HG02938 (cell line): ENCODE data around the gene FAM120A.

Experiments
- ATAC-seq: cut with Tn5 transposase; IDR thresholded peaks from one replicate; pipeline ENCODE4 v1.9.1; 2021; ENCODE audit warnings: mild to moderate bottlenecking, moderate library complexity; ENCODE audit not compliant: unreplicated experiment

The FAM120A gene

GRCh38 chr9:93467462-93467861 is 16.0 kb downstream of the FAM120A start:
- no peak for ATAC-seq

- ATAC-seq = no peak
These were observed 17.4 kb downstream of the FAM120A start for GRCh38 chr9:93468763-93469456.

DNA sequence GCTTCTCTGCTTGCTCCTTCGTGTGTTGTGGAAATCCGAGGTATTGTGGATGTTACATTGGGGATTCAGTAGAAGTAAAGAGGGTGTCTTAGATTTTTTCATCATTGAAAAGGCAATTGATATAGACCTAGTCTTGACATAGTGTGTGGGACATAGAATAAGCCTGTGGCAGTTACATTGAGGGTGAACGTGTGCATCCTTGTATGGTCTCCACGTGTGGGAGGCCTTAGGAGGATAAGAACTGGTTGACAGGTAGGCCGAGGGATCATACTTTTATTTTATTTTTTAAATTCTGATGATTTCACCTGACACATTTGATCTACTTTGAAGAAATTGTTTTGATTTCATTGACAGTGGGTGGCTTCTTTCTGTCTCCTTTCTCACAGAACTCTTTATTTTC is 18.9 kb downstream of the FAM120A start:
- no peak for ATAC-seq

DNA sequence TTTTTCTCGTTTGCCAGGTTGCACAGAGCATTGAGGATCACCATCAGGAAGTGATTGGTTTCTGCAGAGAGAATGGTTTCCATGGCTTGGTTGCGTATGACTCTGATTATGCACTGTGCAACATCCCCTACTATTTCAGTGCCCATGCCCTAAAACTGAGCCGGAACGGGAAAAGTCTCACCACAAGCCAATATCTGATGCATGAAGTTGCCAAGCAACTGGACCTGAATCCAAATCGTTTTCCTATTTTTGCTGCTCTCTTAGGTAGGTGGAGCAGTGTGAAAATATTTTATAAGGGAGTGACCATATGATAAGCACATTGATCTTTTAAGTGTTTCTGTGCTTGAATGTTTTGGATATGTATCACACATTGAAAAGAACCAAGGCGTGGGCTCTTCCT is 19.6 kb downstream of the FAM120A start:
- ATAC-seq = no peak

DNA sequence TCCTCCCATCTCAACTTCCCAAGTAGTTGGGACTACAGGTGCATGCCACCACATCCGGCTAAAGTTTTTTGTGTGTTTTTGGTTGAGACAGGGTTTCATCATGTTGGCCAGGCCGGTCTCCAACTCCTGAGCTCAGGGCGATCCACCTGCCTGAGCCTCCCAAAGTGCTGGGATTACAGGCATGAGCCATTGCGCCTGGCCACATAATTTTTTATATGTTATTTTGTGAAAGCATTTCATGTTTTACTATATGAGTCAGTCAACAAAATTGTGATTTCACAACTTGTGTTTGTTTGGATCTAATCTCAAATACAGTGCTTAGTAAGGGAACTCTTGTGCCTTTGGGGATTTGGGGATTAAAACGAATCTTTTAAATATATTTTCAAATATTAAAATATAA is 21.9 kb downstream of the FAM120A start:
- no peak for ATAC-seq

DNA sequence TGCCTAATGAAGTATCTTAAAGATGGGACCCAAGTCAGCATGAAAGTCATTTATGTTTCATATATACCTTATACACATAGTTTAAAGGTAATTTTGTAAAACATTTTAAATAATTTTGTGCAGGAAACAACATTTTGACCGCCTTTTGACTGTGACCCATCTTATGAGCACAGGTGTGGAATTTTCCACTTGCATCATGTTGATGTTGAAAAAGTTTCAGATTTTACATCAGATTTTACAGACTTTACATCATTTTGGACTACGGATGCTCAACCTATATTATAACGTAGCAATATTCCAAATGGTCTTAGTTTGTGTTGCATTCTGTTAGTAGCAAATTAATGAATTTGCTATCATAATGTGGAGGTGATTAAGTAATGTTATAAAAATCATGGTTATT is 23.6 kb downstream of the FAM120A start:
- no peak for ATAC-seq

DNA sequence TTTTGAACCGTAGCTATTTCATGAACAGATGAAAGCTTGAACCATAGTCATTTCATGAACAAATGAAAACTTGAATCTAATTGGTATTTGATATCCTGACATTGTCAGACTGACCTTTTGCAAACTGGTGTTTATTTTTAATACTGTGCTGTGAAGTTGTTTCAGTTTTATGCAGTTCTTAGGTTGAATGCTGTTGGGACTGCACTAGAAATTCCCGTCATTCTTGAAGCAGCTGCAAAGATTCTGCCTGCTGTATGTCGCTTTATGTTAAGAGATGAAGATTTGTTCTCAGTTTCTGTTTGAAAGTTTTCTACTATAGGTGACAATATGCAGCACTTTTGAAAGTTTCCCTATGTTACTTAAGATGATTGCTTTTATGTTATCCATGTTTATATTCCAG is 24.4 kb downstream of the FAM120A start:
- no peak for ATAC-seq

DNA sequence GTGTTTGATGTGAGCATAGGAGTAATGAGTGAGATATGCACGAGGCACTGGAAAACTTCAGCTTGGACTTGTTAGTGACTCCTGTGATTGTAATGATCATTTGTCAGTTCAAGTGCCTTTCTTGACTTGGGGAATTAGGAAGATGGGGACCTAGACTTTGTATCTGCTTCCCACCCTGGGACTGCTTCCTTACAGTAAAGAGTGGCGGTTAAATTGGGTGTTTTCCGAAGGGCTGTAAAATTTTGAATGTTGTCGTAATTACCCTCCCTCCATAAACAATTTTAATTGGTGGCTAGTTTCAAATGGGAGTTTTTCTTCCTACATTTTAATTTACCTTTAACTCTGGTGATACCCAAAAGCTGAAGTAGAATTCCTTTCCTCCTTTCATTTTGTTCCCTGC is 25.4 kb downstream of the FAM120A start:
- ATAC-seq = no peak

GRCh38 chr9:93477397-93477796 is 25.9 kb downstream of the FAM120A start:
- ATAC-seq = no peak

DNA sequence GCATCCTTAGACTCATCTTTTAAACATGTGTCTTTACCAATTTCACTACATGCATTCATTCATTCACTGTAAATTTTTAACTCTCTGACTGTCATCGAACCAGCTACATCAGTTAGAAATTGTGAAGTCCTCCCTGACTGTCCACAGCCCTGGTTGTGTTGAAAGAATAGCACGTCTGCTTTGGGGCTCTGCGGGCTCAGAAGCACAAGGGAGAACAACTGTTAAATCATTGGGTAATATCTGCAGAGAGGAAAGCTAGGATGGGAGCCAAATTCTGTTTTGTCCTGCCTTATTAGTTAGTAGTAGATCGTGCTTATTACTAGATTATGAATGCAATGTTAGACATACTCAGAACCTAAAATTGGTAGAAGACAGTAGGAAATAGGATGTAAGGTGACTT is 28.2 kb downstream of the FAM120A start:
- ATAC-seq = no peak

DNA sequence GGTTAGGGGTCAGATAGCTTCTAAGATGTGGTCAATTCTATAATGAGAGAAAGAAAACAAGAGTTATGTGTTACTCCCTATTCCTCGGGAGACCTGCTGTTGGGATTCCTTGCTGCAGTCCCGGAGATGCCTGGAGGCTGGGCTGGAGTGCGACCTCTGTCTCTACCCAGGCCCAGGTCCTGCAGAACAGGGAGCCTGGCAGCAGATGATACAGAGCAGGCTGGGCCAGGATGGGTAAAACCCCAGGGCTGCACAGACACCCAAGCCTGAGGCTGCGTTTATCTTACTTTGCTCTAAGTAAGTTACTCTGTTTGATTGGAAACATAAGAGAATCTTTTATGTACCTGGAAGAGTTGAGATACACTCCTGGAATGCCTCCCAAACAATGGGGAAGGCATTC is 28.8 kb downstream of the FAM120A start:
- ATAC-seq = no peak

DNA sequence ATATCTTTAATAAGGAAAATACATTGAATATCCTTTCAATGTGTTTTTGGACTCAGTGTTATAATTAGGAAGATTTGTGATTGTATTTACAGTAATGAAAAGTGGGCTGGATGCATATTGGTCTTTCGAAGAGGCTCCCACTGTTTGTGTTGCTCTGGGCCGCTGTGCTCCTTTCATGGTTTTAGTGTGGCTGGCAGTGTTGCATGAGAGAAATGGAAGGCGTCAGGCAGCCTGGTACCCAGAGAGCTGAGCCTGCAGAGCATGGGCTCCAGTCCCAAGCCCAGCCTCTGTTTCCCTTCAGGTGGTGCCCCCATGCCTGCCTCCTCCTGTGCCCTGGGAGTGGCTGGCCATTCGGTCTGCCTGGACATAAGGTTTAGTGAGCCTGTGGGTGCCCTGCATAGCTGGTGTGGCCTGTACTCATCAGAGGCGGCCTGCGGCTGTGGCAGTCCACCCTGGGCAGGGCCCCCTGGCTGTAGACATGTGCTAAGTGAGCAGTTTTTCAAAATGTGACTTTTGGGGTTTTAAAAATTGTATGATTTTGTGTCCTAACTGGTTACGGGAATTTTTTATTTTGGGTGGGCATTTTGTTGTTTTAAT is 29.3 kb downstream of the FAM120A start:
- ATAC-seq = no peak

DNA sequence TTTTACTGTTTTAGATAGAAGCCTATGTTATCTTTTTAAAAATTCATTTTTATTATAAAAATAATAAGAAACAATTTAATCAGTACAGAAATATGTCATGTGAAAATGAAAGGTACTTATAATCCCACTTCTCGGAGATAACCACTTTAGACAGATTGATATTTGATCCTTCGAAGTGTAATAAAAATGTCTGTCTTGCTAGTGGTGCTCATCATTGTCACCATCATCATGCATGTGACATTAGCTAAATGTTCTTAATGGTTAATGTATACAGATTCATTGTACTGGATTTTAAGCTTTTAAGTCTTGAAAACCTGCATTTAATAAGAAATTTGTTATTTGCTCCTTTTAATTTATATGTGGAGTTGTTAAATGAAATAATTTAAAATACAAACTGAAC is 32.0 kb downstream of the FAM120A start:
- ATAC-seq = no peak

GRCh38 chr9:93486268-93486667 is 34.8 kb downstream of the FAM120A start:
- ATAC-seq = no peak

DNA sequence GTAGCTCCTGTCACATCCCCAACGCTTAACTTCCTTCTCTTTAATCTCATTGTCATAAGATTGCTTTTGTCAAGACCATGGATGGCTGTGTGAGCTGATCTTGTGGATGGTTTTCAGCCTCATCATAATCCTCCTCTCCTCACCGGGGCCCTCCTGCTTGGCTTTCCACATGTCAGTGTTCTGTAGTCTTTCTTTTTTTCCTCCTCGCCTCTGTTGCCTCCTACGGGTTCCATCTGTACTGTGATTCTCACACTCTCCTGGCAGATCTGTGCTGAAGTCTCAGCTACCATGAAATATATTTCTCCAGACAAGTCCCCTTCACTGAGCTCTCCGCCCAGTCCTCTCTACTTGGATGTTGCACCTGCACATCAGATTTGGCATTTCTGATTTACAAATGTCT is 36.8 kb downstream of the FAM120A start:
- no peak for ATAC-seq

DNA sequence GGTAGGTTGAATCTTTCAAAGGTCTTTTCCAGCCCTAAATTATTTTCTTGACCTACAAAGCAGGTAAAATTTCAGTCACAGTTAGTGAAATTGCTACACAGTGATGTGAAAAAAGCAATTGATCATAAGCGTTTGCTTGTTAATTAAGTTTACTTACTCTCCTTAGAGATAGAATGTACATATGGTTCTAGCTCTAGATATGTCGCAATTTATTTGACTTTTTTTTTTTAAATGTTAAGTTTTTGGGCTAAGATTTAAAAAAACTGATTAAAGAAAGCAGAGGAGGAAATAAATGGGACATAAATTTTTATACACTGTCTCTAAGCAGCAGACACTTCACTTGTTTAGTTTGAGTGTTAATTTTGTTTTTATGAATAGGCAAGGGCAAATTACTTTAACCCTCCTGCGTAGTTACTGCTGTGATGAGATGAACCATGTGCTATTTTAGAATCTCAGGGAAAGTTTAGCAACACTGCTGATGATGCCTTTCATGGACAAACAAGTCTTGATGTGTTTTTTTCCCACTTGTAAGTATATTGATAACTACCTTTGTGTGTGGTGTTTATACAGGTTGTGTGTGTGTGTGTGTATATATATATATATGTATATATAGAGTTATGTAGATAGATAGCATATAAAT is 40.2 kb downstream of the FAM120A start:
- no peak for ATAC-seq

GRCh38 chr9:93492327-93492726 is 40.8 kb downstream of the FAM120A start:
- ATAC-seq = no peak

GRCh38 chr9:93493949-93494348 is 42.5 kb downstream of the FAM120A start:
- no peak for ATAC-seq

DNA sequence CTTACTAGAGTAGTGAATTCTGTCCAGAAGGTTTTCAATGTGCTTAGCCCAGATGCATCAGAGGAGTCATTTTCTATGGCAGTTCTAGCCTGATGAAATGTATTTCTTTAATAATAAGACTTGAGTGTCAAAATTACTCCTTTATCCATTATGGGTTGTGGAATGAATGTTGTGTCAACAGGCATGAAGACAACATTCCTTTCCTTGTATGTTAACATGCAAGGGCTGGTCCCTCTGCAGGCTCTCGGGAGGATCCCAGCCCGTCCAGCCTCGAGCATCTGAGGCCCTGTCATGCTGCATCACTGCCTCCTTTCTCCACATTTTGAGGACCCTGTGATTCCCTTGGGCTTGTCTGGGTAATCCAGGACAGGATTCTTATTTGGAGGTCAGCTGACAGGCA is 44.8 kb downstream of the FAM120A start:
- ATAC-seq = no peak

- no peak for ATAC-seq
These were observed 49.2 kb downstream of the FAM120A start for GRCh38 chr9:93500571-93501298.

- ATAC-seq = no peak
These were observed 49.9 kb downstream of the FAM120A start for GRCh38 chr9:93501406-93501805.

GRCh38 chr9:93503381-93503780 is 51.9 kb downstream of the FAM120A start:
- ATAC-seq = no peak
